ENCODE data around the gene PITPNB. TPM values are rescaled to one million over a fixed set of nuclear protein-coding genes. Genes with fewer than 3 reads are reported as not detected.

Gene PITPNB
- total RNA-seq = 16.3 and 21.4 TPM in 2 replicates

GRCh38 chr22:27919222-27919941 is at the start of gene PITPNB:
PITPNB (minus strand) TSS chr22:27919256; CDS start chr22:27919191, 65 bp downstream.
- peak; percentile 52 for DNase-seq (ENCODE audit: low read depth)
- TF ChIP-seq, protein P1, sequence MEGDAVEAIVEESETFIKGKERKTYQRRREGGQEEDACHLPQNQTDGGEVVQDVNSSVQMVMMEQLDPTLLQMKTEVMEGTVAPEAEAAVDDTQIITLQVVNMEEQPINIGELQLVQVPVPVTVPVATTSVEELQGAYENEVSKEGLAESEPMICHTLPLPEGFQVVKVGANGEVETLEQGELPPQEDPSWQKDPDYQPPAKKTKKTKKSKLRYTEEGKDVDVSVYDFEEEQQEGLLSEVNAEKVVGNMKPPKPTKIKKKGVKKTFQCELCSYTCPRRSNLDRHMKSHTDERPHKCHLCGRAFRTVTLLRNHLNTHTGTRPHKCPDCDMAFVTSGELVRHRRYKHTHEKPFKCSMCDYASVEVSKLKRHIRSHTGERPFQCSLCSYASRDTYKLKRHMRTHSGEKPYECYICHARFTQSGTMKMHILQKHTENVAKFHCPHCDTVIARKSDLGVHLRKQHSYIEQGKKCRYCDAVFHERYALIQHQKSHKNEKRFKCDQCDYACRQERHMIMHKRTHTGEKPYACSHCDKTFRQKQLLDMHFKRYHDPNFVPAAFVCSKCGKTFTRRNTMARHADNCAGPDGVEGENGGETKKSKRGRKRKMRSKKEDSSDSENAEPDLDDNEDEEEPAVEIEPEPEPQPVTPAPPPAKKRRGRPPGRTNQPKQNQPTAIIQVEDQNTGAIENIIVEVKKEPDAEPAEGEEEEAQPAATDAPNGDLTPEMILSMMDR (conservative IDR thresholded peaks at IDR 0.05; ENCODE audit: low read depth, low read length) = no peak
- peak within 1 kb of the TSS; percentile 75 for H3K4me3 ChIP-seq (ENCODE audit: low read depth, low read length)

GRCh38 chr22:27966168-27967064 is 47.4 kb upstream of the PITPNB start:
- no peak for DNase-seq (ENCODE audit: low read depth)
- H3K4me3 ChIP-seq (ENCODE audit: low read depth, low read length) = no peak overlapping the region
- TF ChIP-seq, protein P1 (conservative IDR thresholded peaks at IDR 0.05; ENCODE audit: low read depth, low read length) = no peak

- TF ChIP-seq, protein P1 (conservative IDR thresholded peaks at IDR 0.05; ENCODE audit: low read depth, low read length) = no peak
- no peak for DNase-seq (ENCODE audit: low read depth)
- H3K4me3 ChIP-seq (ENCODE audit: low read depth, low read length) = no peak overlapping the region
These were observed 43.4 kb upstream of the PITPNB start for GRCh38 chr22:27962268-27963044.

- no peak for DNase-seq (ENCODE audit: low read depth)
- TF ChIP-seq, protein P1 (conservative IDR thresholded peaks at IDR 0.05; ENCODE audit: low read depth, low read length) = no peak
- H3K4me3 ChIP-seq (ENCODE audit: low read depth, low read length) = no peak overlapping the region
These were observed 42.6 kb upstream of the PITPNB start for GRCh38 chr22:27961680-27962079.

- TF ChIP-seq, protein P1 (conservative IDR thresholded peaks at IDR 0.05; ENCODE audit: low read depth, low read length) = no peak
- no peak for DNase-seq (ENCODE audit: low read depth)
- H3K4me3 ChIP-seq (ENCODE audit: low read depth, low read length) = no peak overlapping the region
These were observed 42.1 kb upstream of the PITPNB start for GRCh38 chr22:27961182-27961581.

GRCh38 chr22:27959335-27960090 is 40.5 kb upstream of the PITPNB start:
- H3K4me3 ChIP-seq (ENCODE audit: low read depth, low read length) = no peak overlapping the region
- no peak for DNase-seq (ENCODE audit: low read depth)
- TF ChIP-seq, protein P1 (conservative IDR thresholded peaks at IDR 0.05; ENCODE audit: low read depth, low read length) = no peak

All from epithelial cell of proximal tubule (primary cell).